Measurements from ENCODE around the gene PLPPR5.
"Not testable (repeated sequence)": the region's sequence is repeated elsewhere in the genome, so short reads cannot be mapped to it uniquely, and the experiment has no call there.

PLPPR5 gene

DNA sequence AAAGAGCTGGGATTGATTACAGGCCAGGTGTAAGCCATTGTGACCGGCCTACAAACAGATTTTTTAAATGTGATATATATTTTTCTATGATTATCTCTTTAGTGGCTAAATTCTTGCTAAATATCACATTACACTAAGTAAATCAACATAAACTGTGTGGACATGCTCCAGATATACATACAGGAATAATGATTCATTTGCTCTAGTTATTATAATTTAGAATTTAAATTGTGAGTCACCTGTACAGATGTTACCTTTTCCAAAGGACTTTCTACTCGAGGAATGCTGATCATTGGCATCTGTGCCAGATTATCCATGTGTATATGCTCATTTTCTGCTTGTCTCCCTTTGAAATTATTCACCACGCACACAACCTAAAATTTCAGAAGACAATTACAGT, 90.1 kb downstream of the PLPPR5 start:
- DNase-seq (ENCODE audit: low read depth) = no peak

DNA sequence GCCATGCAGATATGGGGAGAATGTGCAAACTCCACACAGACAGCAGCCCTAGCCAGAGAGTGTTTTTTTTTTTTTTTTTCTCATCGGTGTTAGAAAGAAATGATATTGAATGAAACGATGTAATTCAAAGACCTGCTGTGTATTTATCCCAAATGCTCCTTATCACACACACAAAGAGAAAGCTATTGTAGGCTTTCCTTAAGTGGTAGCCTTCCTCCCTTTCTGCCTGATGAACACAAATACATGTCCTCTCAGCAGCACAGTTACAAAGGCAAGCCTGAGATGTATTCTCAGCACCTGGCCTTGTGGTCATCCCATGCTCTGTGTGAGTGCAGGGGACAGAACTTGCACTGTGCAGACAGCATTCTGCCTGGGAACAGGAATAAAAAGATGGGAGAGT, 93.8 kb downstream of the PLPPR5 start:
- no peak for DNase-seq (ENCODE audit: low read depth)

DNA sequence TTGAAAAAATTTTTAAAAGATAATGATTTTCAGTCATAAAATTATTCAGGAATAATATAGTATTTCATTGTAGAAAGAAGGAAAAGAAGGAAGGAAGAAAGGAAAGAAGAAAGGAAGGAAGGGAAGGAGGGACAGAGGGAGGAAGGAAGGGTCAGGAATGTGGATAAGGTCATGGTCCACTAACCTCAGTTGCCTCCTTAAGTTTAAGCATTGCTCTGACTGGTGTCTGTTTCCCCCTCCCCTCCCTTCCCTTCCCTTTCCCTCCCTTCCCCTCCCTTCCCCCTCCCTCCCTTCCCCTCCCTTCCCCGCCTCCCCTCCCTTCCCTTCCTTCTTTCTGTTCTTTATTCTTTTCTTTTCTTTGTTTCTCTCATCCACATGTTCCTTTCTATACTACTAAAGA, 95.7 kb downstream of the PLPPR5 start:
- no peak for DNase-seq (ENCODE audit: low read depth)

DNA sequence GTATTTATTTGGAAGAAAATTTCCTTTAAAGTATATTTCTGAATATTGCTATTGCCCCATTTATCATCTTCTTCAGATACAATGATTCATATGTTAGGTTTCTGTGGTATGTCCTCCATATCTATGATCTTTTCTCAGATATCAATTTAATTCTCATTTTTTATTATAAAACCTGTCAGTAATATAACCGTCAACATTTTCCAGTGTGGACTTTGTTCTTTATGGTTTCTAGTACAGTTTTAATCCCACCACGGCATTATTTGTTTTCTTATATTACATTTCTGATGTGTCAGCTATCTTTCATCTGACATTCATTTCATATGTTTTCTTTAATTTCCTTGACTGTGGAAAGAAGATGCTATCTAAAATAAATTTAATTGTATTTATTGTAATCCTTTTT, 97.9 kb downstream of the PLPPR5 start:
- no peak for DNase-seq (ENCODE audit: low read depth)

DNA sequence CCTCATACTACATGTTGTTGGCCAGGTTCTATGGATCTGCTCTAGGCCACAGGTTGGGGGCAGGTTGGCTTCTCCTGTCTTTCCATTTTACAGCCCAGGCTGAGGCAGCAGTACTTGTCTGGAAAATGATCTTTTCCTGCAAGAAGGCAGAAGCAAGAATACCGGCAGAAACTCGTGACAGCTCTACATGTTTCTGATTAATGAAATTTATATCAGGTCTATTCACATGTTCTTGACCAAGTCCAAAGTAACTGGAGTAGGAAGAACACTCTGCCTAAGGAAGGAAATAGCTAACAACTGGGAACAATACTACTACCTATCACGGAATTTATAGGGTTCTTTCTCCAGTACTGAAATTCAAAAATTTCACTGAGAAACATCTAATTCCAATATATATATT, 98.3 kb downstream of the PLPPR5 start:
- no peak for DNase-seq (ENCODE audit: low read depth)

DNA sequence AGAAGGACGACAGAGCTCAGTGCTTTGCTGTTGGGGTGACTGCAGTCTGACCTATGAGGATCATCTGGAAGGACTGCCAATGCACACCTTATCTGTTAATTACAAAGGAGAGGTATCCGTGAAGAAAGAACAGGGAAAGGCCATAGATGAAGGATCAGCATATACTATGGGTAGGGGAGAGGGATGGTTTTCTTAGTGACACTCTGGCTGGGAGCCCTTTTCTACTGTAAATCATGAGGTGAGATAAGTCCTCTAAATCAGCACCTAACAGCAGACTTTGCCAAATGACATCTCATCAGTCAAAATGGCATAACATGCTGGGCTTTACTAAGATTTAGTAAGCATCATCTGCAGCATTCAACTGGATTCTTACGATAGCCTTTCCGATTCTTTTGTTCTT, 100.0 kb downstream of the PLPPR5 start:
- no peak for DNase-seq (ENCODE audit: low read depth)

DNA sequence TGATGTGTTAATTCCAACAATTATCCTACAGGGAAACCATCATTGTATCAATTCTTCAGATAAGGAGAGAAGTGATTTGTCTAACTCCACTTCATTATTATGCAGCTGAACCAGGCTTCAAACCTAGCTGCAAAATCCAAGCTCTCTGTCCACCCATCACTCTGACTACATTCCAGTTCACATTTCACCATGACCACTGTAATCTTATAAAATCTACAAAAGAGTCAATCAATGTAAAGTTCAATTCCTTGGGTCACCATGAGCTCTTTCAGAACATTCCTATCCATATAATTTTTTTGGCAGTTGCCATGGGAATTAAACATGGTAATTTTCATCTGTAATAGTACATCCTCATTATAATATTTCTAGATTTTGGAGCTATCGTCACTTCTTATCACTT, 100.9 kb downstream of the PLPPR5 start:
- no peak for DNase-seq (ENCODE audit: low read depth)

DNA sequence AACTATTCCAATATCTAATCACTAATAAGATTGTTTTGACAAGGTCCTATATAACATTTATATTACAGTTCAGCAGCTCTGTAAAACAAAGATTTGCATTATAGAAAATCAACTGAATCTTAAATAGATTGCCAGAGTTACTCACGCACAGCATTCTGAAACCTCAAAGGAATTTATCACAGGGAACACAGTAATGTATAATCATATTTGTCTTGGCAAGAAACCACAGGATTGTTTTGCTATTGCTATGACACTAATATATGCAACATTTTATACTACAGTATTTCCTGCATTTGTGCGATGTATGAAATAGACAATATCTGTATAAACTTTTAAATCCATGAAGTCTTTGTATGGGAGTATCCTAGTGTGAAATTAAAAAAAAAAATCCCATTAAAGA, 101.4 kb downstream of the PLPPR5 start:
- DNase-seq (ENCODE audit: low read depth) = no peak

DNA sequence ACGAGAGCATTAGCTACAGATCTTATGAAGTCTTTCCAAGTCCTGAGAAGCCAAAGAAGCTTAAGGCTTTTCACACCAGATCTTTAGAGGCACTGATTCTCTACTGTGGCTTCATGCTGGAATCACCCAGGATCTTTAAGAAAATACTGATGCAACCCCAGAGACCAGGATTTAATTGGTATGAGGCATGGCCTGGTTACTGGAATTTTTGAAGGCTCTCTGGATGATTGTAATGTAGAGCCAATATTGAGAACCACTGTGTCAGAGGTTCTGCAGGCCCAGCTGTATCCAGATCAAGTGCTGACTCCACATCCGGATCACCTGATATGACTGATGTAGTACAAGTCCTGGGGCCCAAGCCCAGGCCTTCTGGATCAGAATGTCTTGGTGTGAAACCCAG, 105.7 kb downstream of the PLPPR5 start:
- DNase-seq (ENCODE audit: low read depth) = no peak

DNA sequence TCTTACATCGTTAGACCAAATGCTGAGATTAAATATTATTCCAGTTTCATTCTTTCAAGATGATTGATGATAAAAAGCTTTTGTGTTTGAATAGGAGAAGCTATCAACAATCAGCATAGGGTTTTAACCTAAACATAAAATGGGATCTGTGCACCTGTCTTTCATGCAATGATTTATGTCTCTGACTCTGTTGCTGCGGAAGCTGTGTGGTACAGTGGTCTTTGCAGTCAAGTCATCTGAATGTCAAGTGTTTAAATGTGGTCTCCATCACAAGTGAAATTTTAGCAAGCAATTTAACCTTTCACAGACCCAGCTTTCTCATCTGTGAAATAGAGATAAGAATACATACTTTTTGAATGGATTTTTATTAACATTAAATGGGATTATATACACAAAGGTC, 107.2 kb downstream of the PLPPR5 start:
- DNase-seq (ENCODE audit: low read depth) = no peak

DNA sequence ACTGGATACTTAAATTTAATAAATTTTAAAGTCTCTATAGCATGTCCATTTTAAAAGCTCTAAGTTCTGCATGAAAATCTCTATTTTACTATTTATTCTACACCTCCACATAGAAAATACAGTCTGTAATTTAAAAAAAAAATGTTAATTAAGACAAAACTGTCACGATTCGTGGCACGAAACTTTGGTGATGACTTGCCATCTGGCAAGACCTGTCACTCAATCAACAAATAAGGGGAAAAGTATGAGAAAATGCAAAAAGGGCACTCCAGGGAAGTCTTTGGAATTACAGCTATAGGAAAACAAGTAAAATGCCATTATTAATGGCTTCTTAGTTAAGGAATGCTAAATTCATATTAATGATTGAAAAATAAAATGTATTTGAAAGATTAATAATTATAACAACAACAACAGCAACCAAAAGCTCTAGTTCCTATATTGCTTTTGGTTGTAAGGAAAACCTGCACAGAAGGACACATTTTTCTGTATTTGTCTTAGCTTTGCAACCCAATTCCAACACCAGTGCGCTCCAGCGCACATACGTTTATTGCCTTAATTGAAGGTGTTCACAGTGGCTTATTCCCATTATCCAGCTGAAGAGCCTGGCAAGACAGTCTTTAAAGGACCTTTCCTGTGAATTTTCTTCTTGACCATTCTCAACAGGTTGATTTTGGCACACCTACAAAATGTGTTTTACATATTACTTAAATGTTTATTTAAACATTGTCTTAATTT, 107.8 kb downstream of the PLPPR5 start:
- DNase-seq (ENCODE audit: low read depth) = no peak

DNA sequence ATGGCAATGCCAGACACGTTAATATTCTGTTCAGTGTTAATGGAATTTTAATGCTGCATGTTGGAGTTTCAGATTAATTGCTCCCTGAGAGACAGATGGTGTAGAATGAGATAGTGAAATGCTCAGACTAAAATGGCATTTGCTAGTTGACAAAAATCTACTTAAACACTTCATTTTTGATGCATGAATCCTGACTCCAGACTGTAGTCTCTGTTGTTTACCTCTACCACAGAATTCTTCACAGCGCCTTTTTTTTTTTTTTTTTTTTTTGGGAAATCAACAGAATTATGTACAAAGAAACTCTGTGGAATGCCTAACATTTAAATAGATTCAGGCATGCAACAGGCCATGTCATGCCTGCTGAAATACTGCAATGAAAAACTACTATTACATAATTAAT, 111.3 kb downstream of the PLPPR5 start:
- no peak for DNase-seq (ENCODE audit: low read depth)

DNA sequence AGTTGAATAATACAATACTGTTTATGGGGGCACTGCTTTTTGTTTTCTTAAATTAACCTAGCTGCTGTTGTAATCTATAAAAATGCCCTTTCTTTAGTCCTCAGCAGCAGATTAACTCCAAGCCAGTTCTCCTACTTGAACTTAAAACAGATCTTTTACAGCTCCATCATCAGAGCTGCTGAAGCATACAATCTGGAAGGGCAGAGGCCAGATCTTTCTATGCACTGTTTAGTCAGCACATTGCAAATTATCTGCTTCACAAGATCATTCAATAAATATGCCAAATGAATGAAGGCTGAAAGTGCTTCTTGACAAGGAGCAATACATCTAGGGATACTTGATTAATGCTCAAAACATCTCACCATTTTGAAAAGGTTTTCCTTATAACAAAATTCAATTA, 115.8 kb downstream of the PLPPR5 start:
- no peak for DNase-seq (ENCODE audit: low read depth)

DNA sequence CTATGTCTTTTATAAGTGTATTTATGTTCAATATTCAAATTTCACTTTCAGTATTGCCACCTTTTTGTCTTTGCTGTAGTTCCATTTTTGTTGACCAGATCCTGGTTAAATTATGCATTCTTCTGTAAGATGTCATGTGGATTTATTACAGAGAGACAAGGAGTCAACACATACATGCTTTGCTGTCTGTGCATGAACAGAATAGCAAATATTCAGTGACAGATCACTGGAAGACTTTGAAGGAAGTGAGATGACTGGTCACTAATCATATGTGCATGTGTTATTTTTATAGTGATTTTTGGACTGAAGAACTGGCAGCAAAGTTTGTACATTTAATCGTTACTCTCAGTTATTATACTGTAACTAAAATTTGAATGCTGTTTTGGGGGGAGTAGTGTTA, 117.2 kb downstream of the PLPPR5 start:
- no peak for DNase-seq (ENCODE audit: low read depth)

DNA sequence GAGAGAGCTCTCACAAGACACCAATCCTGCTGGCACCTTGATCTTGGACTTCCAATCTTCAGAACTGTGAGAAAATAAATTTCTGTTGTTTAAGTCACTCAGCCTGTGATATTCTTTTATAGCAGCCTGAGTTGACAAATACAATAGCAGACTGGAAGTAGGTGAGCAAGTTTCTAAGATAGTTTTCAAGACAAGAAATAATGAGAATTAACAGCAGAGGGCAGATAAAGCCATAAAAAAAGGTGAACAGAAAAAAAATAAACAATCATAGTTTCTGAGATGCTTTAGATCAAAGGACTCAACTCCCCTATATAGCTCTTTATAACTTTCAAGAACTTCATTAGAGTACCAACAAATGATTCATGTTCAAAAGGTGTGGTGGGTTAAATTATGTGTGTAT, 119.8 kb downstream of the PLPPR5 start:
- DNase-seq (ENCODE audit: low read depth) = no peak

DNA sequence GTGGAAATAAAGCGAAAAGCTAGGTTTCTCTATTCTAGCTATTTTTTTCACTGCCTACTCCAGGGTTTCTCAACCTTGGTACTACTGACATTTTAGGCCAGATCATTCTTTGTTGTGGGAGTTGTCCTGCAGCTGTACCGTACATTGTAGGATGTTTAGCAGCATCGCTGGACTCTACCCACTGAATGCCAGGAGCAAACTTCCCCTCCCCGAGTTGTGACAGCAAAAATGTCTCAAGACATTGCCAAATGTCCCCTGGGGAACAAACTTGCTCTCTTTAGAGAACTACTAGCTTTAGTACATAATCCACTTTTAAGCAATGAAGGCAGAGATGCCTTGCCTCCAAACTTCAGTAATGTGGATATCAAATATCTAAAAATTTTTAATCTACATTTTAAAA, 122.8 kb downstream of the PLPPR5 start:
- no peak for DNase-seq (ENCODE audit: low read depth)

DNA sequence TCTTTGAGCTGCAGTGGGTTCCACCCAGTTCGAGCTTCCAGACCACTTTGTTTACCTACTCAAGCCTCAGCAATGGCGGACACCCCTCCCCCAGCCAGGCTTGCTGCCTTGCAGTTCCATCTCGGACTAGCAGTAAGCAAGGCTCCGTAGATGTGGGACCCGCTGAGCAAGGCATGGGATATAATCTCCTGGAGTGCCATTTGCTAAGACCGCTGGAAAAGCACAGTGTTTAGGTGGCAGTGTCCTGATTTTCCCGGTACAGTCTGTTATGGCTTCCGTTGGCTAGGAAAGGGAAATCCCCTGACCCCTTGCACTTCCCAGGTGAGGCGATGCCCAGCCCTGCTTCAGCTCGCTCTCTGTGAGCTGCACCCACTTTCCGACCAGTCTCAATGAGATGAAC, 123.4 kb downstream of the PLPPR5 start:
- not testable (repeated sequence) for DNase-seq (ENCODE audit: low read depth)

DNA sequence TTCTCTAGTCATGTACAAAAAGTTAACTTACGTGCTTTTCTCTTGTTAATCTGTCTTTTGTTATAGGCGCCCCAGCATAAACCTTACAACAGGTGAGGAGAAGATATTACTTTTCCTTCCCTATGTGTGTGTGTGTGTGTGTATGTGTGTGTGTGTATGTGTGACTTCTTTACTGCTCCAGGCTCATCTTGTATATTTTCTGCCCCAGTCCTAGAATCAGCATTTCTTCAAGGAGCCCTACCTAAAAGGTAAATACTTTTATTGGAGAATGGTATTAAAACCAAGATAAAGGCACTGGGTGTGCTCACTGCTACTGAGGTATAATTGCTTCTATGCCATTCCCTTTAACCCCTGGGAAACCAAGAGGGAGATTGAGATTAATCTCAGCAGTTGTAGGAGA, 129.8 kb downstream of the PLPPR5 start:
- DNase-seq (ENCODE audit: low read depth) = no peak

DNA sequence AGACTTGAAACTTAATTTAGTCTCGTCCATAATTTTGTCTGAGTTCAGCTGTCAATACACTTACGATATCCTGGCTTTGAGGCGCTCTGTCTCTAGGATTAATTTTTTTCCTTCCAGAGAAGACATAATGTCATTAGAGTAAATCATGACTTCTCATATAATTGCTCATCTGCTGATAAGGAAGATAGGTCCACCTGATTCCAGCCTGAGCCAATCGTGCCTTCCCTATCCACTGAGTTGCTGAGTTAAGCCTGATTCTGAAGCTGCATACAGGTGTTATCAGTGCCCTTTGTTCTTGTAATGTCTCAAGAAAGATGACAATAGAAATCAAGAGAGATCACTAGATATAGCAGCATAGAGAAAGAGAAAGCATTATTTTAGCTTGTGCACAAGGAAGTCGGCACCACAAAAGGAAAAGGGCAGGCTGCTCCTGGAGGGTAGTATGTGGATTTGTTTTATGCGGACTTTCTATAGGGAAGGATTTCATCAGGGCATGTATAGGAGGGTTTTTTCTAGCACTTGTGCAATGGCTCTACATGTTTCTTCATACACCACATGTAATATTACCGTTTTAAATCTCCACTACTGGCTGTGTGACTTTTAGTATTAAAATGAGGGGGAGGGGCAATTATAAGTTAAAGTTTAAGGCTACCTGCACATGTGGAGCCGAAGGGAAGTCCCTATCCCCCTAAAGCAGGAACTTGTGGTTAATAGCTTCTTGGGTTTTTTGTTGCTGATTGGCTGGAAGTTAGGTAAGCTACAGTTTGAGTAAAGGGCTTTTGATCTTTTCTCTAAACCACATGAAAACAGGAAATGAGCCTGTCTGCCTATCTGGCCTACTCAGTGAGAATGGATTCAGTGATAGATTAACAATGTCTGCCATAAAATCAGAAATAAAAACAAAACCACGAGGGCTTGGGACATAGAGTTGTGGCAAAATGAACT, 133.4 kb downstream of the PLPPR5 start:
- DNase-seq (ENCODE audit: low read depth) = peak; percentile 22

DNA sequence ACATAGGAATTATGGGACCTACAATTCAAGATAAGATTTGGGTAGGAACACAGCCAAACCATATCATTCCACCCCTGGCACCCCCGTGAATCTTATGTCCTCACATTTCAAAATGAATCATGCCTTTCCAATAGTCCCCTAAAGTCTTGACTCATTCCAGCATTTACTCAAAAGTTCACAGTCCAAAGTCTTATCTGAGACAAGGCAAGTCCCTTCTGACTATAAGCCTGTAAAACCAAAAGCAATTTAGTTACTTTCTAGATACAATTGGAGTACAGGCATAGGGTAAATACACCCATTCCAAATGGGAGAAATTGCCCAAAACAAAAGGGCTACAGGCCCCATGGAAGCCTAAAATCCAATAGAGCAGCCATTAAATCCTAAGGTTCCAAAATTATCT, 138.9 kb downstream of the PLPPR5 start:
- no peak for DNase-seq (ENCODE audit: low read depth)

DNA sequence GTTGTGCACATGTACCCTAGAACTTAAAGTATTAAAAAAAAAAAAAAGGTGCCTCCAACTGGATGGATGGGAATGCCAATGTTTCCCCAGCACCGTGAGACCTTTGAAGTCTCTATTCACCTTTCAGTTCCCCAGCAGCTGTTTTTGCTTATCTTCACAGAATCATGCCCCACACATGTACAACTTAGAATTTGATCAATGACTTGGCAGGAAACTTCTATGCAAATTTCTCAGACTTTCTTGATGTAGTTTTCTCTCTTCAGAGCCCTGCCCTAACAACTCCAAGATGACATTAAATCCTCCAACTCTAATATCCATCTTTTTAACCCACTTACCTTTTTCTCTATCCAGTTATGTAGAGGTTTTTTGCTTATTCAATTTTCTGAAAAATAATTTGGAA, 144.3 kb downstream of the PLPPR5 start:
- no peak for DNase-seq (ENCODE audit: low read depth)

DNA sequence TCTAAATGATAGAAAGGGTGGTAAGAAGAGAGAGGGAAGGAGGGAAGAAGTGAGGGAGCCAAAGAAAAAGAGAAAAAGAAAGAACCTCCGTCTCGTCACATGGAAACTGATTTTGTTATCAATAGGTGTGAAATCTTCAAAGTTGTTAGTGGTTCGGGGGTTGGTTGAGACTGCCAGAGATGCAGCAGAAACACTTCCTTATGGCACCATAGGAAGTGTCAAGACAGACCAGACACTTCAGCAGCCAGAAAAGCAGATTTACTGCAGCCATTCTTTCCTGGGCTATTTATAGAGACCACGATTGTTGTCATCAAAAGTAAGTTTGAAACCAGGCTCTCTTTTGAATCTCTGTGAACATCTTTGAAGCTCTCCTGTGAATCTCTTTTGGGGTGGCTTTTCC, 150.5 kb downstream of the PLPPR5 start:
- no peak for DNase-seq (ENCODE audit: low read depth)

DNA sequence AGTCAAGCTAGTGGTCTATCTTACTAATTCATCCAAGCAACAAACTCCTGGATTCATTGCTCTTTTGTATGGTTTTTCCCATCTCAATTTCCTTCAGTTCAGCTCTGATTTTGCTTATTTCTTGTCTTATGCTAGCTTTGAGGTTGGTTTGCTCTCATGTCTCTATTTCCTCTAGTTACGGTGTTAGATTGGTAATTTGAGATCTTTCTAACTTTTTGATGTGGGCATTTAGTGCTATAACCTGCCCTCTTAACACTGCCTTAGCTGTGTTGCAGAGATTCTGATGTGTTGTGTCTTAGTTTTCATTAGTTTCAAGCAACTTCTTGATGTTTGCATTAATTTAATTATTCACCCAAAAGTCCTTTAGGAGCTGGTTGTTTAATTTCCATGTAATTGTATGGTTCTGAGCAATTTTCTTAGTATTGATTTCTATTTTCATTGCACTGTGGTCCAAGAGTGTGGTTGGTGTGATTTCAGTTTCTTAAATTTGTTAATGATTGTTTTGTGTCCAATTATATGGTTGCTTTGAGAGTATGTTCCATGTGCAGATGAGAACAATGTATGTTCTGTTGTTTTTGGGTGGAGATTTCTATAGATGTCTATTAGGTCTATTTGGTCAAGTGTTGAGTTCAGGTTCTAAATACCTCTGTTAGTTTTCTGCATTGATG, 154.6 kb downstream of the PLPPR5 start:
- DNase-seq (ENCODE audit: low read depth) = no peak
